GM12891 (cell line): ENCODE data around the gene TMCC1.

ENCODE experiments used
- PAX5 ChIP-seq: IDR thresholded peaks from 2 replicates; pipeline ENCODE4 v1.6.1; 2011; ENCODE audit warnings: low read length, moderate library complexity, mild to moderate bottlenecking; ENCODE audit not compliant: insufficient read depth, severe bottlenecking
- POLR2A ChIP-seq: IDR thresholded peaks from 2 replicates; pipeline ENCODE4 v1.6.1; 2011; ENCODE audit warnings: low read depth, low read length, control low read depth
- POLR2AphosphoS5 ChIP-seq: IDR thresholded peaks from 2 replicates; pipeline ENCODE4 v1.6.1; 2011; ENCODE audit warnings: low read depth, low read length, control low read depth
- POU2F2 ChIP-seq: IDR thresholded peaks from 2 replicates; pipeline ENCODE4 v1.6.1; 2011; ENCODE audit warnings: low read depth, mild to moderate bottlenecking, control low read depth, low read length, moderate library complexity
- SPI1 ChIP-seq: IDR thresholded peaks from 2 replicates; pipeline ENCODE4 v1.6.1; 2011; ENCODE audit warnings: low read depth, low read length, control low read depth
- TAF1 ChIP-seq: IDR thresholded peaks from 2 replicates; pipeline ENCODE4 v1.6.1; 2011; ENCODE audit warnings: low read depth, low read length, control low read depth

DNA sequence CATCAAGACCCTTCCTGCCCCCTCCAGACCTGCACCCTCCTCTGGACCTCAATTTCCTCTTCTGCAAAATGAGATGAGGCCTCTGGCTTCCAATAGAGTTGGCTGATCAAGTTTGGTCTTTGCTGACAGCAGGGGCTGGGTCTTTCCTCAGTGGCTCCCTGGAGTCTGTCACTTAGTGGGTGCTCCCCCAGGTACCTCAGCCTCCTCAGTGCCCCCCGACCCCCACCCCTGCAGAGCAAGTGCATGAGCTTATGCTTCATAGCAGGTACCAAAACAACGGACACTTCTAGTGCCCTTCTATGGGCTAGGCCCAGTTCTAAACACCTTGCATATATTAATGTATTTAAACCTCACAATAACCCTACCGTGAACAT, 280.2 kb downstream of the TMCC1 start:
- no peak for TF ChIP-seq POLR2AphosphoS5
- no peak for TF ChIP-seq POLR2A
- no peak for TF ChIP-seq TAF1
- TF ChIP-seq SPI1 = no peak
- no peak for TF ChIP-seq PAX5
- no peak for TF ChIP-seq POU2F2
